GM12892 (cell line): ENCODE data around the gene PLSCR3.

Experiments
- DNase-seq: peaks from one replicate; pipeline ENCODE4 v3.0.0; 2011; ENCODE audit not compliant: insufficient read length
- FAIRE-seq: peaks from 2 replicates; lab custom pipeline; 2011; peaks lifted over from hg19 to GRCh38; lab: Jason Lieb, UNC
- POLR2A ChIP-seq: IDR thresholded peaks from 2 replicates; pipeline ENCODE4 v1.6.1; 2011; ENCODE audit warnings: low read depth, low read length, control low read depth
- POLR2AphosphoS5 ChIP-seq: IDR thresholded peaks from 2 replicates; pipeline ENCODE4 v1.6.1; 2011; ENCODE audit warnings: low read depth, low read length, control low read depth
- TAF1 ChIP-seq: IDR thresholded peaks from 2 replicates; pipeline ENCODE4 v1.6.1; 2011; ENCODE audit warnings: low read depth, mild to moderate bottlenecking, control low read depth, low read length, borderline replicate concordance

PLSCR3 gene

DNA sequence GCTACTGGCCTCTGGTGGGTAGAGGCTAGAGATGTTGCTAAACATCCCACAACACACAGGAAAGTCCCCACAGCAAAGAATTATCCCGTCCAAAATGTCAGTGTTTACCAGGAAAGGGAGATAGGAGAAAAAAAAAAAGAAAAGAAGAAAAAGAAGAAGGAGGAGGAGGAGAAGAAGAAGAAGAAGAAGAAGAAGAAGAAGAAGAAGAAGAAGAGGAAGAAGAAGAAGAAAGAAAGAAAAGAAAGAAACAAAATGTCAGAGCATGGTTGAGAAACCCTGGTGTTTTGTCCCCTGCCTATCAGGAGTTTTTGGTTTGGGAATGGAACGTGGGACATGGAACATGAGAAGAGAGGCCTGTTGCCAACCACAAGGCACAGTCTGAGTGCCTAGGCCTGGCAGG, 36.9 kb downstream of the PLSCR3 start:
- no peak for TF ChIP-seq TAF1
- no peak for TF ChIP-seq POLR2AphosphoS5
- TF ChIP-seq POLR2A = no peak
- FAIRE-seq (no peak), DNase-seq (no peak)

DNA sequence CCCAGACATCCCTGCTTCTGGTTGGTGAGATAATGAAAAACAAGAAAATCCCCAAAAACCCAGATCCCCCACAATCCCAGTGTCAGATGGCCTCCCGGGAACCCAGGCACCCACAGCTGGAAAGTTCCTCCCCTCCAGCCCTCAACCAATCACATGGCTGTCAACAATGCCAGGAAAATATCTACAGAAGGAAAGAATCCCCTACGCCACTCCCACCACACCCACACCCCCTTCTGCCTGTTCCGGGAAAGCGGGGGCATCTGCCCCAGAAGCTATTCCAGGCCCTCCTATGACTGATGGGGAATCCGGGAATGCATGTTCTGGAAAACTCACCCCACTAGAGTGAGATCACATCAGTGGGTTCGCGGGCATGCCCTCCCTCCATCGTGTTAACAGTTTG, 37.6 kb downstream of the PLSCR3 start:
- TF ChIP-seq POLR2AphosphoS5 (no peak), POLR2A (no peak), TAF1 (no peak)
- DNase-seq (no peak), FAIRE-seq (no peak)

DNA sequence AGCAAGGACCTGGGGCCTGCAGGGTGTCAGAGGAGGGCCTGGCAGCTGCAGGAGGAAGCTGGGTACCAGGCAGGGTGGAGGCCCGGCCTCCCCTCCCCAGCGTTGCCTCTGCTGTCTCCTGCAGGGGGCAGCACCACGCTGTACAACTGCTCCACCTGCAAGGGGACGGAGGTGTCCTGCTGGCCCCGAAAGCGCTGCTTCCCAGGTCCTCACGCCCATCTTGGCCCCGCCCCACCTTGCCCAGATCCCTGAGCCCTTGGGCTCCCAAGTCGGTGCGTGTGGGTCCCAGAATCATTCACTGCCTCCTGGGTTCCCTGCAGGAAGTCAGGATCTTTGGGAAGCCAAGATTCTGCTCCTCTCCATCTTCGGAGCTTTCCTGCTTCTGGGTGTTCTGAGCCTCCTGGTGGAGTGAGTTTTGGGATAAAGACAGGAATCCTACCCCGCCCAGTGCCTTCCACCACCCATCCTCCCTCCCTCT, 38.2 kb downstream of the PLSCR3 start:
- TF ChIP-seq POLR2A (no peak), TAF1 (no peak), POLR2AphosphoS5 (no peak)
- FAIRE-seq (peak; percentile 100), DNase-seq (peak; percentile 85)

DNA sequence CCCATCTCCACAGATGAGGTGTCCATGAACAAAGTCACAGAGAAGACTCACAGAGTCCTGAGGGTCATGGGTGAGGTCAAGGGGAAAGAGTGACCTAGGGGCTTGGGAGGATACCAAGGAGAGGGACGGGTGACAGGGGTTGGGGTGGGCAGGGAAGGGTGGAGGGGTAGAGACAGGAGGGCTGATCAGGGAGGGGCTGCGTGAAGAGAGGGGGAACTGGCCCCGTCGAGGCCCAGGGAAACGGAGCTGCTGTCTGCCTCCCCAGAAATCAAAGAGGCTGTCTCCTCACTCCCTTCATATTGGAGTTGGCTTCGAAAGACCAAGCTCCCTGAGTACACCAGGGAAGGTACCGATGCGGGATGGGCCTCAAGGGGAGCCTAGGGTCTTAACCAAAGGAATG, 38.8 kb downstream of the PLSCR3 start:
- TF ChIP-seq POLR2AphosphoS5 = no peak
- TF ChIP-seq TAF1 = no peak
- no peak for TF ChIP-seq POLR2A
- DNase-seq (no peak), FAIRE-seq (no peak)

DNA sequence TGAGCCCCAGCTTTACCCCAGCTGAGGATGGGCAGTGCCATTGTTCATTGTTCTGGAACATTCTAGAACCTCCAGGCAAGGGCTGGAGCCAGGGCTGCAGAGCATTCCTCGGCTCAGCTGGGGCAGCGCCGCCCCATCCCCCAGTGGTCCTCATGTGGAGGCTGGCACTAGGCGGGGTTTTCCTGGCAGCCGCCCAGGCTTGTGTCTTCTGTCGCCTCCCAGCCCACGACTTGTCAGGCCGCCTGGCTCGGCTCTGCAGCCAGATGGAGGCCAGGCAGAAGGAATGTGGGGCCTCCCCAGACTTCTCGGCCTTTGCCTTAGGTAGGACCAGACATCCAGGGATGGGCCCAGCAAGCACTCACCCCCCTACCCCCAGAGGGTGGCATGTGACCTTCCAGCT, 39.3 kb downstream of the PLSCR3 start, which contains the start of gene TMEM95:
Gene TMEM95, plus strand, starts transcription at position 104 of the 400 bp plus-strand sequence. Its CDS starts 49 bp downstream, at position 153.
- DNase-seq (no peak), FAIRE-seq (no peak)
- no peak for TF ChIP-seq POLR2A
- TF ChIP-seq POLR2AphosphoS5 = no peak
- no peak for TF ChIP-seq TAF1

DNA sequence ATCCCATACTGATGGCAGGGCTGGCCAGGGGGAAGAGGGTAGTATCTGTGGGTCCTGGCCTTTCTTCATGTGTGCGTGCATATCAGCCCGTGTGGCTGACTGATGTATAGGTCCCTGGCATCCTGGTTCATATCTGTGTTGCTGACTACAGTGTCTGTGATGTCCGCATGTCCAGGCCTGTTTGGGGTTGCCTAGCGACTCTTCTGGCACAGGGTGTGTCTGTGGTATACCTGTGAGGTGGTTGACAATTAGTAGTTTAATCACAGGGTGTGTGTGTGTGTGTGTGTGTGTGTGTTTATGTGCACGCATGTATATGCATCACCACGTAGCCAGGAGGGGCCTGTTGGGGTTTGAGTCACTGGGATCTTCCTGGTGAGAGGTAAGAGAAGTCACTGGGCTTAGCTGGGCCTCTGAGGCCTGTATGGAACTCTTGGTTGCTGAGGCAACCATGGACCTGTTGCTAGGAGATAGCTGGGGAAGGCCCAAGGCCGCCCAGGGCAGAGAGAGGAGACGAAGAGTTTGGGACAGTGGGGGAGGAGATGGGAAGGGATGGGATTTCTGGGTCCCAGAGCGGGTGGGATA, 40.0 kb downstream of the PLSCR3 start:
- DNase-seq = no peak
- TF ChIP-seq POLR2A (no peak), POLR2AphosphoS5 (no peak), TAF1 (no peak)
- peak; percentile 67 for FAIRE-seq

DNA sequence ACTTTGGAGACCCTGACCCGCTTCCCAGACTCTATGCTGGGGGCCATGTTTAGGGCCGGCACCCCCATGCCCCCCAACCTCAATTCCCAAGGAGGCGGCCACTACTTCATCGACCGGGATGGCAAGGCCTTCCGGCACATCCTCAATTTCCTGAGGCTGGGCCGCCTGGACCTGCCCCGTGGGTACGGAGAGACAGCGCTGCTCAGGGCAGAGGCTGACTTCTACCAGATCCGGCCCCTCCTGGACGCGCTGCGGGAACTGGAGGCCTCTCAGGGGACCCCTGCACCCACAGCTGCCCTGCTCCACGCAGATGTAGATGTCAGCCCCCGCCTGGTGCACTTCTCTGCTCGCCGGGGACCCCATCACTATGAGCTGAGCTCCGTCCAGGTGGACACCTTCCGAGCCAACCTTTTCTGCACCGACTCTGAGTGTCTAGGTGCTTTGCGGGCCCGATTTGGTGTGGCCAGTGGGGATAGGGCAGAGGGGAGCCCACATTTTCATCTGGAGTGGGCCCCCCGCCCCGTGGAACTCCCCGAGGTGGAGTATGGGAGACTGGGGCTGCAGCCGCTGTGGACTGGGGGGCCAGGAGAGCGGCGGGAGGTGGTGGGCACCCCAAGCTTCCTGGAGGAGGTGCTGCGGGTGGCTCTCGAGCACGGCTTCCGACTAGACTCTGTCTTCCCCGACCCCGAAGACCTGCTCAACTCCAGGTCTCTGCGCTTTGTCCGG, 41.3 kb downstream of the PLSCR3 start:
- TF ChIP-seq POLR2AphosphoS5 = no peak
- TF ChIP-seq TAF1 = no peak
- TF ChIP-seq POLR2A = no peak
- DNase-seq (no peak), FAIRE-seq (no peak)

DNA sequence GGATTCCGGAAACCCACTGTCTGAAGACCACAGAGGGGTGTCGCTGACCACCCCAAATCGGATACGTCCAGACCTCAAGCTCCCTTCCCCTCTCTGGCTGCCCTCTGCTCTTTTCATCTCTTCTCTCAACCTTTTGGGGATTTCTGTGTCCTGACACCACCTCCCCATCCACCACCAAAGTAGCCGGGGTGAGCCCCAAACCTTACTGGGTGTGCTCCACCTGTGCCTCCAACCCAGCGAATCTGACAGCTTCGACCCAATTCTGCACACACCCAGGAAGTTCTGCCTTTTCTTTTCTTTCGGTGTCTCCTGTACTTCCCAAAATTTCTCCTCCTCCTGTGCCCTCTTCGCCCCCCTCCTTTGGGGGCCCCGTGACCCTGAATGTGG, 41.8 kb downstream of the PLSCR3 start:
- DNase-seq (no peak), FAIRE-seq (peak; percentile 73)
- no peak for TF ChIP-seq POLR2A
- no peak for TF ChIP-seq POLR2AphosphoS5
- TF ChIP-seq TAF1 = no peak

DNA sequence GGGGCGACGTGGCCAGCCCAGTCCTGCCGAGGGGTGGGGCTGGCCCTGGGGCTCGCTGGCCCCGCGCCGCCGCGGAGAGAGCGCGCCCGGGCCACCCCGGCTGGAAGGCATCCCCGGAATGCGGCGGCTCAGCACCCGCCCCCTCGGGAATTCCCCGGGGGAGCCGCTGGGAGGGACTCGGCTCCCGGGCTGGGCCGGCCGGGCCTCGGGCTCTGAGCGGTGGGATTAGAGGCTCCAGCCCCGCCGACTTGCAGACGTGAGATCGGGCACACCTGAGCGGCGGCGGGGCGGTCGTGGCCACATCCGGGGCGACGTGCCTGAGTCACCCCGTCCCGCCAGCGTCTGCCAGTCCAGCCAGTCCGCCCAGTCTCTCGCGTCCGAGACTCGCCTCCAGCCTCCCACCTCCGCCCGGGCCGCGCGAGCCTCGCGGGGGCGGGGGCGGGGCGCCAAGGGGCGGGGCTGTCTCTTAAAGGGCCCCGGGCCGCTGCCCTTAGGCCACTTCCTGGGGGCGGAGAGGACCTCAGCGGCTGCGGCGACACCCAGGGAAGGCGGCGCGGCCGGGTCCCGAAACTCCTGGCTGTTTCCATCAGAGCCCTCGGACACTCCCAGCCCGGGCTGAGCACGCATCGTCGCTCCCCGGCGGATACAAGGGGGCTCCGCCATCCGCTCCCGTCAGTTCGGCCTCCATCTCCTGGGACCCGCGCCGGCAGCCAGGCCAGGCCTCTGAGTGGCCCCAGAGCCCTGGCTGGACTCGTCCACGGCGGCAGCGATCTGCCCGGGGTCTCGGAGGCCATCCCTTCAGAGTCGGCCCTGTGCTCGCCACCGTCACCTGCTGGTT, 42.4 kb downstream of the PLSCR3 start, which contains the start of gene KCTD11:
Gene KCTD11, plus strand, starts transcription at position 498 of the 838 bp plus-strand sequence.
- peak; percentile 94 for FAIRE-seq
- TF ChIP-seq POLR2AphosphoS5 (no peak), POLR2A (no peak), TAF1 (no peak)
- peak; percentile 96 for DNase-seq

DNA sequence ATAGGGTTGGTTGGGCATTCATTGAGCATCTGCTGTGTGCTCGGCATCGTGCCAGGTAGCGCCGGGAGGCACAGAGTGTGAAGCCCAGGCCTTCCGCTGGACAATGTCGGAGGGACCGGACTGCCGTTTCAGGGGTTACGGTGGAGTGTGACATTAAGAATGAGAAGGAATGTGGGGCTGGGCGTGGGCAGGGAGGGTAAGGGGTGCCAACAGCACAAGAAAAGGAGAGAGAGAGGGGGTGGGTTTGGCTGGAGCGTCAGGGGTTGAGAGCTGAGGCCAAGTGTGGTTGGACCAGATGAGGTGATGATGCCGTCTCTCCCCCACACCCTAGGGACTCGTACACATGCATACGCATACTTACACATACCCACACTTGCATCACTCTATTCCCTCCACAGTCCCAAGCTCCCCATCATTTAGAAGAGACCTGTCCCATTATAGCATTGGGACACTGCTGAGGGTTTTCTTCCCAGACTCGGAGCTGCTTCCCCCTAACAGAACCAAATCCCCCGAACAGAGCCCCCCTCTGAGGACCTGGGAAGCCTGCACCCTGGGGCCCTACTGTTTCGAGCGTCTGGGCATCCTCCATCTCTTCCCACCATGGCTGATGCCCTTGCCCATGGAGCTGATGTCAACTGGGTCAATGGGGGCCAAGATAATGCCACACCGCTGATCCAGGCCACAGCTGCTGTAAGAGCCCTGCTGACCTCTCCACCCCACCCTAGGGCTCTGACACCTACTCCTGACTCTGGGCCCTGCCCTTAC, 45.7 kb downstream of the PLSCR3 start:
- DNase-seq (no peak), FAIRE-seq (no peak)
- TF ChIP-seq POLR2A (peak; percentile 29; the same call in 1 of the 2 replicates), POLR2AphosphoS5 (no peak)
